Upper lobe of right lung (tissue), 1 donor: Measurements from ENCODE around the gene SUPT16H. TPM values are rescaled to one million over a fixed set of nuclear protein-coding genes. Genes with fewer than 3 reads are reported as not detected.

ENCODE experiments used
- ATAC-seq: fragments of 200-7000 bp; cut with Tn5 transposase; one replicate; pipeline ENCODE4 v1.9.1; 2020; ENCODE audit warnings: mild to moderate bottlenecking, moderate library complexity
- DNase-seq: peaks from one replicate; pipeline ENCODE4 v3.0.0-alpha.2; 2020
- H3K27ac ChIP-seq: fragments of 200-600 bp; one replicate; pipeline ENCODE4 v1.8.0; 2022
- H3K27me3 ChIP-seq: fragments of 200-600 bp; one replicate; pipeline ENCODE4 v1.8.0; 2022; ENCODE audit warnings: mild to moderate bottlenecking
- H3K36me3 ChIP-seq: fragments of 200-600 bp; one replicate; pipeline ENCODE4 v1.8.0; 2022
- H3K4me1 ChIP-seq: fragments of 200-600 bp; one replicate; pipeline ENCODE4 v1.8.0; 2022
- H3K4me3 ChIP-seq: fragments of 200-600 bp; one replicate; pipeline ENCODE4 v1.8.0; 2022; ENCODE audit warnings: mild to moderate bottlenecking
- H3K9me3 ChIP-seq: fragments of 200-600 bp; one replicate; pipeline ENCODE4 v1.8.0; 2022
- CTCF ChIP-seq: fragments of 200-600 bp; IDR thresholded peaks from one replicate; pipeline ENCODE4 v1.8.0; 2022; ENCODE audit warnings: antibody characterized with exemption
- intact Hi-C: fragments of 100-400 bp; cut with DNase I; formaldehyde crosslinking; loops from one replicate; pipeline ENCODE4 v1.11.0; 2022
- total RNA-seq: library from RNA; stranded (reverse); fragmentation: NEBNext Ultra II Directional; extraction: Animal tissue kit (Norgen Biotek cat#: 25700); gene quantifications from one replicate; pipeline ENCODE4 v1.2.1, GENCODE V29; 2021
- donor health status: DM: no; HTN: yes; CAD: no; lungs with severe emphysema.

Gene SUPT16H
- total RNA-seq, 1 donor from 2014 or later: 48.8 TPM

- TF ChIP-seq CTCF: no peak
- Histone ChIP-seq H3K27ac (no peak overlapping the region), H3K4me3 (no peak overlapping the region), H3K4me1 (no peaks in the 10 kb centered on the region), H3K9me3 (no peaks in the 10 kb centered on the region), H3K36me3 (peaks cover 100% of the 10 kb centered on the region), H3K27me3 (no peaks in the 10 kb centered on the region)
- DNase-seq (no peak), ATAC-seq (no peak)
- intact Hi-C loops: no loop called here
Measured at GRCh38 chr14:21395450-21395849, 11.6 kb upstream of the SUPT16H start.

GRCh38 chr14:21385188-21385904, 1.5 kb upstream of the SUPT16H start:
- H3K27me3 ChIP-seq: no peaks in the 10 kb centered on the region
- no peak for TF ChIP-seq CTCF
- ATAC-seq (no peak), DNase-seq (no peak)
- no peak overlapping the region for H3K4me3 ChIP-seq
- peaks cover 22% of the 10 kb centered on the region for H3K4me1 ChIP-seq
- H3K36me3 ChIP-seq: peaks cover 34% of the 10 kb centered on the region
- H3K9me3 ChIP-seq: no peaks in the 10 kb centered on the region
- intact Hi-C loops: no loop called here
- H3K27ac ChIP-seq: peak overlapping the region; percentile 94

- Histone ChIP-seq H3K4me3 (peak overlapping the region; percentile 77), H3K27me3 (no peaks in the 10 kb centered on the region), H3K9me3 (no peaks in the 10 kb centered on the region), H3K27ac (peak overlapping the region; percentile 94), H3K36me3 (peaks cover 25% of the 10 kb centered on the region), H3K4me1 (peaks cover 22% of the 10 kb centered on the region)
- no peak for TF ChIP-seq CTCF
- intact Hi-C loops: no loop called here
- DNase-seq (no peak), ATAC-seq (no peak)
Measured at GRCh38 chr14:21384494-21384851, 654 bp upstream of the SUPT16H start.

- Histone ChIP-seq H3K4me3 (peak overlapping the region; percentile 77), H3K4me1 (peaks cover 22% of the 10 kb centered on the region), H3K27ac (peak overlapping the region; percentile 94), H3K36me3 (peaks cover 12% of the 10 kb centered on the region), H3K27me3 (no peaks in the 10 kb centered on the region), H3K9me3 (no peaks in the 10 kb centered on the region)
- intact Hi-C loops: no loop called here
- ATAC-seq (peak; percentile 49), DNase-seq (peak; percentile 68)
- no peak for TF ChIP-seq CTCF
Measured at GRCh38 chr14:21382886-21383847, 652 bp downstream of the SUPT16H start.

- Histone ChIP-seq H3K4me1 (peaks cover 22% of the 10 kb centered on the region), H3K27me3 (no peaks in the 10 kb centered on the region), H3K4me3 (no peak overlapping the region), H3K27ac (no peak overlapping the region), H3K9me3 (no peaks in the 10 kb centered on the region), H3K36me3 (peaks cover 8% of the 10 kb centered on the region)
- ATAC-seq (no peak), DNase-seq (no peak)
- intact Hi-C loops: no loop called here
- no peak for TF ChIP-seq CTCF
Measured at GRCh38 chr14:21382095-21382494, 1.7 kb downstream of the SUPT16H start.
